ENCODE results near the gene TMEM132D. TPM values are rescaled to one million over a fixed set of nuclear protein-coding genes. Genes with fewer than 3 reads are reported as not detected.

The TMEM132D gene
- total RNA-seq, 4 donors from 2014 or later = not detected

DNA sequence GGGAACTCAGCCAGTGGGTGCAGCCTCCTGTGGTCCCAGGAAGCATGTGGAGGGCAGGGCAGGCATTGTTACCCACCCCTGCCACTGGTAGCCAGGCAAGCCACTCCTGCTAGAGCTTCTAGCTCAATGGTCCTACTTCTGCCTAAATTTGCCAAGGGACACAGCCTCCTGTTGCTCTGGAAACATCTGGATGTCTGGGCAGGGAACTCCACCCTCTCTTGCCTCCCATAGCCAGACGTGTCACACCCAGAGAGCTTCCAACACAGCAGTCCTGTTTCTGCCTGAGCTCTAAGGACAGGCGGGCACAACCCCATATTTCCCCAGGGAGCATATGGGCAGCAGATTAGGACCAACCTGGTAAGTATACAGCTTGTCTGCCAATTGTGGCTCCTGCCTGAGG, 700.4 kb downstream of the TMEM132D start:
- ATAC-seq (ENCODE audit: low FRiP score) (no peak), DNase-seq (ENCODE audit: low spot score) (no peak)
- TF ChIP-seq, protein P1, sequence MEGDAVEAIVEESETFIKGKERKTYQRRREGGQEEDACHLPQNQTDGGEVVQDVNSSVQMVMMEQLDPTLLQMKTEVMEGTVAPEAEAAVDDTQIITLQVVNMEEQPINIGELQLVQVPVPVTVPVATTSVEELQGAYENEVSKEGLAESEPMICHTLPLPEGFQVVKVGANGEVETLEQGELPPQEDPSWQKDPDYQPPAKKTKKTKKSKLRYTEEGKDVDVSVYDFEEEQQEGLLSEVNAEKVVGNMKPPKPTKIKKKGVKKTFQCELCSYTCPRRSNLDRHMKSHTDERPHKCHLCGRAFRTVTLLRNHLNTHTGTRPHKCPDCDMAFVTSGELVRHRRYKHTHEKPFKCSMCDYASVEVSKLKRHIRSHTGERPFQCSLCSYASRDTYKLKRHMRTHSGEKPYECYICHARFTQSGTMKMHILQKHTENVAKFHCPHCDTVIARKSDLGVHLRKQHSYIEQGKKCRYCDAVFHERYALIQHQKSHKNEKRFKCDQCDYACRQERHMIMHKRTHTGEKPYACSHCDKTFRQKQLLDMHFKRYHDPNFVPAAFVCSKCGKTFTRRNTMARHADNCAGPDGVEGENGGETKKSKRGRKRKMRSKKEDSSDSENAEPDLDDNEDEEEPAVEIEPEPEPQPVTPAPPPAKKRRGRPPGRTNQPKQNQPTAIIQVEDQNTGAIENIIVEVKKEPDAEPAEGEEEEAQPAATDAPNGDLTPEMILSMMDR (IDR thresholded peaks at IDR 0.05) = no peak

DNA sequence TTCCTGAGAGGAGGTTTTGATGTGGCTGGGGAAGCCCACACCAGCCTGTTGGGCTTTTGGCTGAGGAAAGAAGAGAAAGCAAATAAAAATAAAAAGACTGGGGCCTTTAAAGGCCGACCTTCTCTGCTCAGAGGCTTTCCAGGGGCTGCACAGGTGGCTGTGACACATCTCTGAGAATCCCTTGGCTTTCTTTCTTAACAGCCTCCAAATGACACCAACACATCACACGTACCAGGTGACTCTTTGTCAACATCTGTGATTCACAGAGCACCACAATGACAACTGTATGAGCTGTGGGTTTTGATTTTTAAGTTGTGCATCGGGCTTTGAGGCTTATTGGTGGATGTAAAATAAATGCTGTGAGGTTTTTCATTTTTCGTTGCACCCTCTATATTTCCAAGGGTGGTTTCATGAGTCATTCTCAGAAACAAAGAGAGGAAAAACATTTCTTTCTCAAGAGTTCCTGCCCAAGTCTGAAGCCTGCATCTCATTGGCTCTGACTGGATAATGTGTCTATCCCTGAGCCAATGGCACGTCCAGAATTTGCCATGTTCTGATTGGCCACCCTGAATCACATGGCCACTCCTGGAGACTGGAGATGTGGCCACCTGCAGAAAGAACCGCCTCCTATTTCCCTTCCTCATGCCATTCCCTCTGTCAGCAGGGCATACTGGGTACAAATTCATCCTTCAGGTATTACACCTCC, 701.6 kb downstream of the TMEM132D start:
- ATAC-seq (ENCODE audit: low FRiP score) (no peak), DNase-seq (ENCODE audit: low spot score) (no peak)
- TF ChIP-seq, protein P1 (IDR thresholded peaks at IDR 0.05) = no peak

DNA sequence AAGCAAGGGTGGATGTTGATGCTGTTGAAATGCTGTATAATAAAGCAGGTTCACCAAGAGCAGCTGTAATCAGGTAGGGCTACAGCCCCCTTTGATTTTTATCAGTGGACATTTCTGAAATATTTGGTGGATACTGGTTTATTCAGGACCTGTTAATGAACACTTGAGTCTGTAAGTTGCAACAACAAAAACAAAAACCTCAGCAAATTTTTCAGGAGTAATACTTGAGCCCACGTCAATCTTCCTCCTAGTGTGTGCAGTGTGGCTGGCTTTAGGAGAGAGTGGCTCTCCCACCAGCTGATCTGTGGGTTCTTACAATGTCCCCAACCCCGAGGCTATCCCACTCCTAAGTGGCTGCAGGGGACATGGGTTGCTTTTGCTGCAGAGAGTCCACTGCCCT, 702.8 kb downstream of the TMEM132D start:
- DNase-seq (ENCODE audit: low spot score) = no peak
- TF ChIP-seq, protein P1 (IDR thresholded peaks at IDR 0.05) = no peak
- ATAC-seq (ENCODE audit: low FRiP score) = no peak

DNA sequence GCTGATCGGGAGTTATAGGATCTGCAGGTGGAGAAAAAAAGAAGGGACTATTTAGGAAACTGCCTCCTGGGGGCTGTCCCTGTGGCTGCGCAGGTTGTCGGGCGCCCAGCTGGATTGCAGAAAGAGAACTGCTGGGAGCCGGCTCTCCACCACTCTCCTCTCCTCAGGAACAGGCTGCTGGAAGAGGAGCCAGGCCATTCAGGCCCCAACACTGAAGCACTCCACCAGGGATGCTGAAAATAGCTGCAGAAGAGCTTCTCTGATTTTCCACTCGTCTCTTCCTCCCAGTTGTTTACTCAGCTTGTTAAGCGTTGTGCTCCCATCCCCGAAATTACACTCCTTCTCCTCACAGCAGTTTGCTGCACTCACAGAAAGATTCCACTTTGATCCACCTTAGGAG, 703.2 kb downstream of the TMEM132D start:
- TF ChIP-seq, protein P1 (IDR thresholded peaks at IDR 0.05) = no peak
- ATAC-seq (ENCODE audit: low FRiP score) = no peak
- no peak for DNase-seq (ENCODE audit: low spot score)

DNA sequence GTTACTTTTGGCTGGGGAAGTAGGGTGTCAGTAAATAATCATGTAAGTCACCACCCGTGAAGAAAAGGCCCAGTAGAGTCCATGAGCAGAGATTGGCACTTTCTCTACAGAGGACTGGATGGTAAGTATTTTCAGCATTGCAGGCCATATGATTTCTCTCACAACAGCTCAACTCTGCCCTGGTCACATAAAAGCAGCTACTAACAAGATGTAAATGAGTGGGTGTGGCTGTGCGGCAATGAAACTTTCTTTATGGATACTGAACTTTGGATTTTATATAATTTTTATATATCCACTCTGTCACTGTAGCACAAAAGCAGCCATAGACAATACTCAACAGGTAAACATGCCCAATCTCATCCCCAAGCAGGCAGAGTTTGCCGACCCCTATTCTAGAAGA, 706.9 kb downstream of the TMEM132D start:
- DNase-seq (ENCODE audit: low spot score) = no peak
- no peak for ATAC-seq (ENCODE audit: low FRiP score)
- TF ChIP-seq, protein P1 (IDR thresholded peaks at IDR 0.05) = no peak

DNA sequence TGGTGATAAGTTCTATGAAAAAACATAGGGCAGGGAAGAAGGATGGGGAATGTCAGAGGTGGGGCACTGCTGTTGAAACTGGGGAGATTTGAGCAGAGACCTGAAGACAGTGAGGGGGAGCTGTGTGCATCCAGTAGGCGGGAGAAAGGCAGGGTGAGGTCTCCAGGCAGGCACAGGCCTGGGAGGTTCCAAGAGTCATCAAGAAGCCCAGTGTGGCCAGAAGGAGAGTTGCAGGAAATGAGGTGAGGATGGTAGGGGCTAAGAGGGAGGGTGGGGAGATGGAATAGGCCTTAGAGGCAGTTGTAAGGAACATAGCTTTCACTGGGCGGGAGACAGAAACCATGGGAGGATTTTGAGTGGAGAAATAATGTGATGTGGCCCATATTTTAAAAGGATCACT, 708.7 kb downstream of the TMEM132D start:
- TF ChIP-seq, protein P1 (IDR thresholded peaks at IDR 0.05) = no peak
- no peak for DNase-seq (ENCODE audit: low spot score)
- no peak for ATAC-seq (ENCODE audit: low FRiP score)

DNA sequence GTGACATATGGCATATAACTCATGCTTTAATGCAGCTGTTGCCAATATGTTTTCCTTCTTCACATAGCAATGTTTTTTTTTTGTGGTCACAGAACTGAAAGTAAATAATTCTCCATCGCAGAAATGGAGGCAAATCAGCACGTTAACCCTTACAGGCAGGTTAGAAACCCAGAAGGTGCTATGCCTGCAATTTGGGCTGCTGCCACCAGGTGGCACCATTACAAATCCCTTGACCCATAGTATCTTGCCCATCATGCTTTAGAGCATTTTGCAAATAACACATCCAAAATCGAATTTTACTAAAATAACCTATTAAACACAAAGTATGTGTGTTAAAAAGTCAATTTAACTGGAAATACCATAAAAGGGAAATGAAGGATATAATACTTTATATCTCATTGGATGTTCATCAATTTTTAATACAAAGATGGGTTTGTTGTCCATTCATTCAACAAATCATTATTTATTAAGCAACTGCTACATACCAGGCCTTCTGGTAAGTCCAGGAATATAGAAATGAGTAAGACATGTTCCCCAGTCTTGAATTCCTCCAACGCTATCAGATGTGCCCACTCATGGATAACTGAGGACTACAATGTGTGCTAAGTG, 710.5 kb downstream of the TMEM132D start:
- DNase-seq (ENCODE audit: low spot score) (no peak), ATAC-seq (ENCODE audit: low FRiP score) (no peak)
- TF ChIP-seq, protein P1 (IDR thresholded peaks at IDR 0.05) = no peak

Data from omental fat pad (tissue), 4 donors.